ENCODE measurements around the gene RDH5. TPM values are rescaled to one million over a fixed set of nuclear protein-coding genes. Genes with fewer than 3 reads are reported as not detected.

RDH5 gene
- total RNA-seq, 4 donors from 2014 or later: 28.0 to 54.6 (median 38.4) TPM

DNA sequence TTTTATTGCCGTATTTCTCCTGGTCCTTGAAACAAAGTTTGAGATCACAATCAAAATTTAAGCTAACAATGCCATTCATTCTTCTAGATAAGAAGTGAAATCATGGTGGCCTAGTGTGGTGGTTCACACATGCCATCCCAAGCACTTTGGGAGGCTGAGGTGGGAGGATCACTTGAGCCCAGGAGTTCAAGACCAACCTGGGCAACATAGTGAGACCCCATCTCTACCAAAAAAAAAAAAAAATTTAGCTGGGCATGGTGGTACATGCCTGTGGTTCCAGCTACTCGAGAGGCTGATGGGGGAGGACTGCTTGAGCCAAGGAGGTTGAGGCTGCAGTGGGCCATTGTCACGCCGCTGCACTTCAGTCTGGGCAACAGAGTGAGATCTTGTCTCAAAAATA, 47.0 kb downstream of the RDH5 start:
- no peak for DNase-seq (ENCODE audit: low spot score in 2 of 2)
- TF ChIP-seq EP300 (IDR thresholded peaks at IDR 0.05): no peak
- no peak for TF ChIP-seq POLR2A (IDR thresholded peaks at IDR 0.05)
- TF ChIP-seq, protein P1, sequence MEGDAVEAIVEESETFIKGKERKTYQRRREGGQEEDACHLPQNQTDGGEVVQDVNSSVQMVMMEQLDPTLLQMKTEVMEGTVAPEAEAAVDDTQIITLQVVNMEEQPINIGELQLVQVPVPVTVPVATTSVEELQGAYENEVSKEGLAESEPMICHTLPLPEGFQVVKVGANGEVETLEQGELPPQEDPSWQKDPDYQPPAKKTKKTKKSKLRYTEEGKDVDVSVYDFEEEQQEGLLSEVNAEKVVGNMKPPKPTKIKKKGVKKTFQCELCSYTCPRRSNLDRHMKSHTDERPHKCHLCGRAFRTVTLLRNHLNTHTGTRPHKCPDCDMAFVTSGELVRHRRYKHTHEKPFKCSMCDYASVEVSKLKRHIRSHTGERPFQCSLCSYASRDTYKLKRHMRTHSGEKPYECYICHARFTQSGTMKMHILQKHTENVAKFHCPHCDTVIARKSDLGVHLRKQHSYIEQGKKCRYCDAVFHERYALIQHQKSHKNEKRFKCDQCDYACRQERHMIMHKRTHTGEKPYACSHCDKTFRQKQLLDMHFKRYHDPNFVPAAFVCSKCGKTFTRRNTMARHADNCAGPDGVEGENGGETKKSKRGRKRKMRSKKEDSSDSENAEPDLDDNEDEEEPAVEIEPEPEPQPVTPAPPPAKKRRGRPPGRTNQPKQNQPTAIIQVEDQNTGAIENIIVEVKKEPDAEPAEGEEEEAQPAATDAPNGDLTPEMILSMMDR (IDR thresholded peaks at IDR 0.05): no peak
- H3K9me3 ChIP-seq: no peaks in the 10 kb centered on the region
- no peak overlapping the region for H3K4me3 ChIP-seq
- H3K27me3 ChIP-seq: no peaks in the 10 kb centered on the region
- no peak overlapping the region for H3K27ac ChIP-seq
- peaks cover 0 to 62% (median 0%) of the 10 kb centered on the region in 3 donors for H3K36me3 ChIP-seq
- no peaks in the 10 kb centered on the region for H3K4me1 ChIP-seq
- 91 to 99% methylated on average over 4 of the region's 4 CpGs for WGBS, 2 donors

DNA sequence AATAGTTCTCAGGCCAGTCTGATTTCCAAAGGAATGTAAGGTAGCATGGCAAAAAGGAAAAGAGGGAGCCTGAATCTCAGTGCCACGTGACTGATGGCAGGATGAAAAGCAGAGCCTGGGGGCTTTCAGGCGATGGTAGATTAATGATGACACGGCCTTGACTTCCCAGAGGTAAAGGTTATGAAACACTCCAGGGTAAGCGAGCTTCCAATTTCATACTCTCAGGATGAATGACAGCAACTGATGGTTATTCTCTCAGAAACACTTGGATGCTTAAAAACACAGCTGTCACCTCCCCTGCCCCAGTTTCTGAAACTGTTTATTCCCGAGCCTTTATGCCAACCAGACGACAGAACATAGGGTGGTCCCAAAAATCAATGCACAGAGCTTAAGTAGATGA, 51.5 kb downstream of the RDH5 start:
- WGBS, 2 donors: 65 to 66% methylated on average over 6 of the region's 6 CpGs

More for the DNA sequence above, 51.5 kb downstream of the RDH5 start:
- DNase-seq (ENCODE audit: low spot score in 2 of 2): no peak
- Histone ChIP-seq H3K27me3 (no peaks in the 10 kb centered on the region), H3K36me3 (peaks cover 0 to 56% (median 0%) of the 10 kb centered on the region in 3 donors), H3K4me3 (no peak overlapping the region), H3K9me3 (no peaks in the 10 kb centered on the region), H3K27ac (no peak overlapping the region), H3K4me1 (no peaks in the 10 kb centered on the region)
- TF ChIP-seq, protein P1 (IDR thresholded peaks at IDR 0.05): no peak
- TF ChIP-seq EP300 (IDR thresholded peaks at IDR 0.05) (no peak), POLR2A (IDR thresholded peaks at IDR 0.05) (no peak)

Small RNA genes within 50 kb of the gene (small RNA-seq; reads per million reads assigned to genes)
- gene AC009779.1: not detected
- gene RF00017: not detected

Other genes starting within 250 kb of the RDH5 start
- gene OR6C68, start 228.0 kb upstream of the RDH5 start, total RNA-seq: not detected
- not detected for gene OR6C4, start 170.8 kb upstream of the RDH5 start, total RNA-seq
- not detected for gene OR2AP1, start 147.9 kb upstream of the RDH5 start, total RNA-seq
- not detected for gene OR10P1, start 83.5 kb upstream of the RDH5 start, total RNA-seq
- gene ITGA7, start 12.5 kb upstream of the RDH5 start, total RNA-seq: 100 to 1,000 TPM; 118 to 192 (median 146) TPM
- 100 to 1,000 TPM; 212 to 322 (median 264) TPM for gene BLOC1S1, start 4.3 kb upstream of the RDH5 start, total RNA-seq
- 100 to 1,000 TPM; 478 to 624 (median 544) TPM for gene CD63, start 8.6 kb downstream of the RDH5 start, total RNA-seq
- 1 to 10 TPM; 1.8 to 5.7 (median 4.0) TPM for gene GDF11, start 22.7 kb downstream of the RDH5 start, total RNA-seq
- 10 to 100 TPM; 33.3 to 62.8 (median 52.8) TPM for gene SARNP, start 97.3 kb downstream of the RDH5 start, total RNA-seq
- gene ORMDL2, start 97.6 kb downstream of the RDH5 start, total RNA-seq: 10 to 100 TPM; 12.9 to 18.6 (median 14.5) TPM
- gene DNAJC14, start 109.2 kb downstream of the RDH5 start, total RNA-seq: 10 to 100 TPM; 34.5 to 51.2 (median 40.9) TPM
- 10 to 100 TPM in 1 of 4 donors, 1 to 10 TPM in 3; 3.1 to 35.1 (median 5.6) TPM for gene MMP19, start 122.5 kb downstream of the RDH5 start, total RNA-seq
- 10 to 100 TPM; 25.3 to 53.4 (median 39.9) TPM for gene PYM1, start 207.5 kb downstream of the RDH5 start, total RNA-seq
- 100 to 1,000 TPM in 1 of 4 donors, 10 to 100 TPM in 3; 24.9 to 544 (median 34.3) TPM for gene DGKA, start 210.8 kb downstream of the RDH5 start, total RNA-seq
- gene PMEL, start 245.6 kb downstream of the RDH5 start, total RNA-seq: 1 to 10 TPM in 1 of 4 donors, under 1 TPM in 1, not detected in 2; 0.87 to 1.6 TPM
- gene CDK2, start 246.4 kb downstream of the RDH5 start, total RNA-seq: 10 to 100 TPM; 10.3 to 22.2 (median 13.8) TPM